NCI-H774 (cell line): Measurements from ENCODE around the gene PRDM2.

Experiments
- DNase-seq: peaks from one replicate; lab custom pipeline; 2025; lab: John Stamatoyannopoulos, UW

PRDM2 gene

DNA sequence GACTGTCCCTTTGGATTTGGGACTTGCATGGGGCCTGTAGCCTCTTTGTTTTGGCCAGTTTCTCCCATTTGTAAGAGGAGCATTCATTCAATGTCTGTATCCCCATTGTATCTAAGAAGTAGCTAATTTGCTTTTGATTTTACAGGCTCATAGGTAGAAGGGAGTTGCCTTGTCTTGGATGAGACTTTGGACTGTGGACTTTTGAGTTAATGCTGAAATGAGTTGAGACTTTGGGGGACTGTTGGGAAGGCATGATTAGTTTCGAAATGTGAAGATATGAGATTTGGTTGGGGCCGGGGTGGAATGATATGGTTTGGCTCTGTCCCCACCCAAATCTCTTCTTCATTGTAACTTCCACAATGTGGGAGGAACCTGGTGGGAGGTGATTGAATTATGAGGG lies 151.7 kb downstream of the PRDM2 start:
- no peak for DNase-seq

GRCh38 chr1:13855554-13855953 lies 155.6 kb downstream of the PRDM2 start:
- no peak for DNase-seq

DNA sequence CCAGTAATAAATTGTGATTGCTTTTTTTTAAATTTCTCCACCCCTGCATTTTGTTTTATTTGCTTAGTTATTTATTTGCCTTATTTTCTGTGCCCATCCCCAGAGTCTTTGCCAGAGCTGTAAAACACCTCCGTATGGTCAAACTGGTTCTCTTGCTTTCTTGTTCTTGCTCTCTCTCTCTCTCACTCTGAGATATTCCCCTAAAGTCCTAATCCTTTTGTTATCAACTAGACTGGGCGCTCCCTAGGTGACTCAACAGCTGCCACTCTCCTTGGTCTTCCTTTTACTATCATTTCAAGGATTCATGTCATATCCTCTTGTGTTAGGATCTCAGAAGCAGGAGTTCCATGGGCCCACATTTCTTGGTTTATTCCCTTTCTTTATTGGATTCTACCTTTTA lies 160.0 kb downstream of the PRDM2 start:
- DNase-seq: no peak

GRCh38 chr1:13864760-13865159 lies 164.8 kb downstream of the PRDM2 start:
- DNase-seq: no peak

DNA sequence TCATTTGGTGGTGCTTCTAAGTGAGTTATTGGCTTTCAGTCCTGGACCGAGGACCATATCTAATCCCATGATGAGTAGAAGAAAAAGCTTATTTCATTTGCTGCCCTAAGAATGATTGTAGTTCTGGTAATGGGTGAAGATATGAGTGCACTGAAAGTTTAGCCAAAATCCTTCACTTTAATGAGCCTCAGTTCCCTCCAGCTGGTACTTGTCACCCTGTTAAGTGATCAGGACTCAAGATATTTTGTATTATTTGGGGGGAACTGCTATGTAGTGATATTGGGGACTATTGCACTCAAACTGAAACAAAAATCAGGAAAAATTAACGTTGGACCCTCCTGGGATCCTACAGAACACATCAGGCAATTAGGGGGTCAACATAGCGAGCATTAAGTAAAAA lies 165.9 kb downstream of the PRDM2 start:
- DNase-seq: no peak

GRCh38 chr1:13867603-13868002 lies 167.6 kb downstream of the PRDM2 start:
- no peak for DNase-seq

GRCh38 chr1:13869172-13869797 lies 169.3 kb downstream of the PRDM2 start:
- no peak for DNase-seq

GRCh38 chr1:13871413-13871812 lies 171.4 kb downstream of the PRDM2 start:
- DNase-seq: no peak

GRCh38 chr1:13871886-13872285 lies 171.9 kb downstream of the PRDM2 start:
- DNase-seq: no peak

- no peak for DNase-seq
Measured at GRCh38 chr1:13873032-13873431, 173.0 kb downstream of the PRDM2 start.
